Spleen (tissue), 11 donors: ENCODE data around the gene HNMT. TPM values are rescaled to one million over a fixed set of nuclear protein-coding genes. Genes with fewer than 3 reads are reported as not detected.

Experiments used
- DNase-seq: peaks from one replicate; pipeline ENCODE4 v3.0.0-alpha.2; 2020
- H3K27ac ChIP-seq, 8 donors: fragments of 200-600 bp; sonication (generic) in 7 of 8; 1 replicate in 4 of 8; 2 replicates in 4 of 8; pipeline versions ENCODE4 v1.5.0 to v1.8.0; 2016 to 2021; ENCODE audit warnings: inconsistent platforms in 4 of 8, mild to moderate bottlenecking in 4 of 8, moderate library complexity in 1 of 8
- H3K27me3 ChIP-seq, 7 donors: fragments of 200-600 bp; sonication (generic) in 6 of 7; replicated peaks in 1 of 7; 1 replicate in 4 of 7; 2 replicates in 3 of 7; pipeline versions ENCODE4 v1.5.0 to v1.8.0; 2016 to 2021; ENCODE audit warnings: inconsistent platforms in 3 of 7, mild to moderate bottlenecking in 1 of 7
- H3K36me3 ChIP-seq, 6 donors: fragments of 200-600 bp; sonication (generic) in 5 of 6; 1 replicate in 4 of 6; 2 replicates in 2 of 6; pipeline versions ENCODE4 v1.5.0 to v1.8.0; 2016 to 2021; ENCODE audit warnings: inconsistent platforms in 2 of 6
- H3K4me1 ChIP-seq, 6 donors: fragments of 200-600 bp; sonication (generic) in 5 of 6; 1 replicate in 3 of 6; 2 replicates in 3 of 6; pipeline versions ENCODE4 v1.5.0 to v1.8.0; 2016 to 2021; ENCODE audit warnings: inconsistent platforms in 3 of 6
- H3K4me3 ChIP-seq, 8 donors: fragments of 200-600 bp; sonication (generic) in 7 of 8; 1 replicate in 4 of 8; 2 replicates in 4 of 8; pipeline versions ENCODE4 v1.5.0 to v1.8.0; 2016 to 2021; ENCODE audit warnings: inconsistent platforms in 4 of 8, mild to moderate bottlenecking in 4 of 8, moderate library complexity in 2 of 8
- H3K9me3 ChIP-seq, 8 donors: fragments of 200-600 bp; sonication (generic) in 7 of 8; 1 replicate in 4 of 8; 2 replicates in 4 of 8; pipeline versions ENCODE4 v1.5.0 to v1.8.0; 2016 to 2021; ENCODE audit warnings: inconsistent platforms in 4 of 8
- CTCF ChIP-seq, 11 experiments: fragments of 200-600 bp in 7 of 11; fragments of 450-650 bp in 4 of 11; sonication (generic) in 4 of 11; IDR thresholded peaks in 8 of 11; conservative IDR thresholded peaks in 3 of 11; 1 replicate in 7 of 11; 2 replicates in 4 of 11; pipeline versions ENCODE4 v1.4.0 to v1.8.0; 2016 to 2021; ENCODE audit warnings: antibody characterized with exemption in 11 of 11, inconsistent platforms in 4 of 11, mild to moderate bottlenecking in 1 of 11
- POLR2A ChIP-seq, 3 donors: fragments of 450-650 bp; IDR thresholded peaks; one replicate each; pipeline ENCODE4 v1.5.1; 2017; ENCODE audit warnings: antibody characterized with exemption in 3 of 3, mild to moderate bottlenecking in 1 of 3
- POLR2AphosphoS5 ChIP-seq, 3 donors: sonication (generic); formaldehyde crosslinking; IDR thresholded peaks; one replicate each; pipeline ENCODE4 v1.5.1; 2017; ENCODE audit warnings: antibody characterized with exemption in 3 of 3
- WGBS, 5 donors: extraction: QIAGEN DNeasy Blood & Tissue Kit in 3 of 5; methylation state at CpG; one replicate each; pipeline versions ENCODE4 v1.1.5 to v1.1.7; 2013 to 2018; 5-methylcytosine and 5-hydroxymethylcytosine counted together
- intact Hi-C: fragments of 100-400 bp; cut with DNase I; formaldehyde crosslinking; loops from one replicate; pipeline ENCODE4 v1.15.0; 2023; ENCODE audit warnings: low total_unique reads
- polyA plus RNA-seq, 3 donors: library from polyadenylated mRNA; stranded (reverse); fragments of 200-250 nt; gene quantifications; one replicate each; pipeline ENCODE4 v1.2.1, GENCODE V29; 2013
- total RNA-seq, 7 donors: library from RNA; depleted of rRNA in 3 of 7; stranded (reverse); fragments of >200 nt in 3 of 7; fragmentation: NEBNext Ultra II Directional in 4 of 7; extraction: Animal tissue kit (Norgen Biotek cat#: 25700) in 4 of 7; gene quantifications; one replicate each; pipeline versions ENCODE4 v1.1.0 to v1.2.1, GENCODE V29; 2016 to 2021
- donor health status: healthy with polysubstance abuse.
- donor health status: DM: no; HTN: no; CAD: no; lungs with moderate emphysema.
- donor health status: DM: no; HTN: no; CAD: no.
- donor health status: Bipolar disorder and iron deficiency.
- donor health status: healthy.
- donor health status: DM: no; HTN: no; CAD: no.
- donor health status: DM: yes; HTN: yes; CAD: no.

Gene HNMT
- total and polyA plus RNA-seq, 10 donors: 31.2 to 74.2 (median 45.6) TPM

GRCh38 chr2:138026111-138027020, 62.1 kb downstream of the HNMT start:
- Histone ChIP-seq H3K4me3 (no peak overlapping the region), H3K9me3 (no peaks in the 10 kb centered on the region), H3K27ac (no peak overlapping the region), H3K27me3 (no peaks in the 10 kb centered on the region), H3K36me3 (no peaks in the 10 kb centered on the region), H3K4me1 (no peaks in the 10 kb centered on the region)
- WGBS, 5 donors: 88 to 93% (median 91%) methylated on average over 6 of the region's 6 CpGs
- intact Hi-C loops: no loop called here
- no peak for DNase-seq
- no peak for TF ChIP-seq CTCF (IDR thresholded peaks at IDR 0.05 in 8 of 11, conservative IDR thresholded peaks at IDR 0.05 in 3 of 11)
- no peak for TF ChIP-seq POLR2A (IDR thresholded peaks at IDR 0.05)
- TF ChIP-seq POLR2AphosphoS5 (IDR thresholded peaks at IDR 0.05): no peak

GRCh38 chr2:138028538-138028937, 64.3 kb downstream of the HNMT start:
- 0 to 17% (median 9%) methylated on average over 2 of the region's 2 CpGs for WGBS, 5 donors
- DNase-seq: no peak

GRCh38 chr2:138029276-138029675, 65.0 kb downstream of the HNMT start:
- intact Hi-C loops: no loop called here

More at GRCh38 chr2:138028538-138028937, 64.3 kb downstream of the HNMT start:
- H3K36me3 ChIP-seq: no peaks in the 10 kb centered on the region
- no peaks in the 10 kb centered on the region for H3K27me3 ChIP-seq
- TF ChIP-seq POLR2A (IDR thresholded peaks at IDR 0.05) (no peak), CTCF (IDR thresholded peaks at IDR 0.05 in 8 of 11, conservative IDR thresholded peaks at IDR 0.05 in 3 of 11) (no peak), POLR2AphosphoS5 (IDR thresholded peaks at IDR 0.05) (no peak)
- no peaks in the 10 kb centered on the region for H3K9me3 ChIP-seq
- no peak overlapping the region for H3K4me3 ChIP-seq
- H3K4me1 ChIP-seq: no peaks in the 10 kb centered on the region
- intact Hi-C loops: no loop called here
- no peak overlapping the region for H3K27ac ChIP-seq

More at GRCh38 chr2:138029276-138029675, 65.0 kb downstream of the HNMT start:
- no peak for TF ChIP-seq CTCF (IDR thresholded peaks at IDR 0.05 in 8 of 11, conservative IDR thresholded peaks at IDR 0.05 in 3 of 11)
- no peak for TF ChIP-seq POLR2A (IDR thresholded peaks at IDR 0.05)
- no peak for TF ChIP-seq POLR2AphosphoS5 (IDR thresholded peaks at IDR 0.05)
- Histone ChIP-seq H3K4me3 (no peak overlapping the region), H3K27me3 (no peaks in the 10 kb centered on the region), H3K27ac (no peak overlapping the region), H3K4me1 (no peaks in the 10 kb centered on the region), H3K9me3 (no peaks in the 10 kb centered on the region), H3K36me3 (no peaks in the 10 kb centered on the region)
- no peak for DNase-seq
